Measurements from ENCODE around the gene EXT2. TPM values are rescaled to one million over a fixed set of nuclear protein-coding genes. Genes with fewer than 3 reads are reported as not detected.

The EXT2 gene
- total and polyA plus RNA-seq, 4 donors = 18.0 to 95.3 (median 45.9) TPM

GRCh38 chr11:44177905-44178304 lies 82.4 kb downstream of the EXT2 start:
- TF ChIP-seq CTCF (IDR thresholded peaks at IDR 0.05; ENCODE audit: control extremely low read depth, extremely low read depth) = no peak
- H3K4me3 ChIP-seq = no peak overlapping the region
- 95 to 96% methylated on average over 1 of the region's 1 CpG for WGBS, 2 donors
- peaks cover 0 to 2% (median 0%) of the 10 kb centered on the region in 4 donors for H3K36me3 ChIP-seq (ENCODE audit: control insufficient read depth in 4 of 4, insufficient read depth in 4 of 4, low read length in 4 of 4)
- no peaks in the 10 kb centered on the region for H3K27me3 ChIP-seq (ENCODE audit: control insufficient read depth in 3 of 3, insufficient read depth in 3 of 3, low read length in 2 of 3)
- H3K4me1 ChIP-seq (ENCODE audit: control insufficient read depth in 5 of 5, insufficient read depth in 5 of 5, low read length in 5 of 5) = peaks cover 0 to 6% (median 0%) of the 10 kb centered on the region in 5 donors
- ATAC-seq (ENCODE audit: insufficient read depth, low FRiP score) = no peak
- H3K9ac ChIP-seq (ENCODE audit: insufficient read depth in 1 of 2, low read length in 2 of 2) = no peak overlapping the region
- no peaks in the 10 kb centered on the region for H3K9me3 ChIP-seq (ENCODE audit: control insufficient read depth in 4 of 4, insufficient read depth in 3 of 4, low read length in 3 of 4)
- no peak overlapping the region for H3K27ac ChIP-seq (ENCODE audit: low read depth in 1 of 2, low read length in 1 of 2)
- no peak for DNase-seq

GRCh38 chr11:44178381-44178780 lies 82.9 kb downstream of the EXT2 start:
- Histone ChIP-seq H3K4me3 (no peak overlapping the region), H3K4me1 (ENCODE audit: control insufficient read depth in 5 of 5, insufficient read depth in 5 of 5, low read length in 5 of 5) (peaks cover 0 to 6% (median 0%) of the 10 kb centered on the region in 5 donors), H3K36me3 (ENCODE audit: control insufficient read depth in 4 of 4, insufficient read depth in 4 of 4, low read length in 4 of 4) (no peaks in the 10 kb centered on the region), H3K27me3 (ENCODE audit: control insufficient read depth in 3 of 3, insufficient read depth in 3 of 3, low read length in 2 of 3) (no peaks in the 10 kb centered on the region), H3K9ac (ENCODE audit: insufficient read depth in 1 of 2, low read length in 2 of 2) (no peak overlapping the region), H3K27ac (ENCODE audit: low read depth in 1 of 2, low read length in 1 of 2) (no peak overlapping the region), H3K9me3 (ENCODE audit: control insufficient read depth in 4 of 4, insufficient read depth in 3 of 4, low read length in 3 of 4) (no peaks in the 10 kb centered on the region)
- DNase-seq (peak; percentile 28 to 66 (median 57)), ATAC-seq (ENCODE audit: insufficient read depth, low FRiP score) (no peak)
- TF ChIP-seq CTCF (IDR thresholded peaks at IDR 0.05; ENCODE audit: control extremely low read depth, extremely low read depth) = no peak
- WGBS, 2 donors = 61 to 72% methylated on average over 3 of the region's 3 CpGs

GRCh38 chr11:44179173-44179572 lies 83.7 kb downstream of the EXT2 start:
- H3K9ac ChIP-seq (ENCODE audit: insufficient read depth in 1 of 2, low read length in 2 of 2) = no peak overlapping the region
- no peaks in the 10 kb centered on the region for H3K9me3 ChIP-seq (ENCODE audit: control insufficient read depth in 4 of 4, insufficient read depth in 3 of 4, low read length in 3 of 4)
- H3K27me3 ChIP-seq (ENCODE audit: control insufficient read depth in 3 of 3, insufficient read depth in 3 of 3, low read length in 2 of 3) = no peaks in the 10 kb centered on the region
- WGBS, 2 donors = 81 to 84% methylated on average over 4 of the region's 4 CpGs
- ATAC-seq (ENCODE audit: insufficient read depth, low FRiP score) (no peak), DNase-seq (no peak)
- no peak for TF ChIP-seq CTCF (IDR thresholded peaks at IDR 0.05; ENCODE audit: control extremely low read depth, extremely low read depth)
- H3K27ac ChIP-seq (ENCODE audit: low read depth in 1 of 2, low read length in 1 of 2) = no peak overlapping the region
- H3K4me3 ChIP-seq = no peak overlapping the region
- H3K4me1 ChIP-seq (ENCODE audit: control insufficient read depth in 5 of 5, insufficient read depth in 5 of 5, low read length in 5 of 5) = peaks cover 0 to 6% (median 0%) of the 10 kb centered on the region in 5 donors
- no peaks in the 10 kb centered on the region for H3K36me3 ChIP-seq (ENCODE audit: control insufficient read depth in 4 of 4, insufficient read depth in 4 of 4, low read length in 4 of 4)

- no peak for TF ChIP-seq CTCF (IDR thresholded peaks at IDR 0.05; ENCODE audit: control extremely low read depth, extremely low read depth)
- Histone ChIP-seq H3K36me3 (ENCODE audit: control insufficient read depth in 4 of 4, insufficient read depth in 4 of 4, low read length in 4 of 4) (no peaks in the 10 kb centered on the region), H3K4me3 (no peak overlapping the region), H3K27me3 (ENCODE audit: control insufficient read depth in 3 of 3, insufficient read depth in 3 of 3, low read length in 2 of 3) (no peaks in the 10 kb centered on the region), H3K9ac (ENCODE audit: insufficient read depth in 1 of 2, low read length in 2 of 2) (no peak overlapping the region), H3K9me3 (ENCODE audit: control insufficient read depth in 4 of 4, insufficient read depth in 3 of 4, low read length in 3 of 4) (no peaks in the 10 kb centered on the region), H3K4me1 (ENCODE audit: control insufficient read depth in 5 of 5, insufficient read depth in 5 of 5, low read length in 5 of 5) (peaks cover 0 to 6% (median 0%) of the 10 kb centered on the region in 5 donors), H3K27ac (ENCODE audit: low read depth in 1 of 2, low read length in 1 of 2) (no peak overlapping the region)
- 89% methylated on average over 2 of the region's 2 CpGs for WGBS, 2 donors
- ATAC-seq (ENCODE audit: insufficient read depth, low FRiP score) (no peak), DNase-seq (no peak)
These were observed 84.6 kb downstream of the EXT2 start for GRCh38 chr11:44180107-44180506.
